HG03103 (cell line): ENCODE data around the gene TRIM72.
"Not testable (repeated sequence)": the region's sequence is repeated elsewhere in the genome, so short reads cannot be mapped to it uniquely, and the experiment has no call there.

Source experiments
- ATAC-seq: cut with Tn5 transposase; IDR thresholded peaks from one replicate; pipeline ENCODE4 v1.9.1; 2021; ENCODE audit warnings: low read depth; ENCODE audit not compliant: unreplicated experiment

TRIM72 gene

DNA sequence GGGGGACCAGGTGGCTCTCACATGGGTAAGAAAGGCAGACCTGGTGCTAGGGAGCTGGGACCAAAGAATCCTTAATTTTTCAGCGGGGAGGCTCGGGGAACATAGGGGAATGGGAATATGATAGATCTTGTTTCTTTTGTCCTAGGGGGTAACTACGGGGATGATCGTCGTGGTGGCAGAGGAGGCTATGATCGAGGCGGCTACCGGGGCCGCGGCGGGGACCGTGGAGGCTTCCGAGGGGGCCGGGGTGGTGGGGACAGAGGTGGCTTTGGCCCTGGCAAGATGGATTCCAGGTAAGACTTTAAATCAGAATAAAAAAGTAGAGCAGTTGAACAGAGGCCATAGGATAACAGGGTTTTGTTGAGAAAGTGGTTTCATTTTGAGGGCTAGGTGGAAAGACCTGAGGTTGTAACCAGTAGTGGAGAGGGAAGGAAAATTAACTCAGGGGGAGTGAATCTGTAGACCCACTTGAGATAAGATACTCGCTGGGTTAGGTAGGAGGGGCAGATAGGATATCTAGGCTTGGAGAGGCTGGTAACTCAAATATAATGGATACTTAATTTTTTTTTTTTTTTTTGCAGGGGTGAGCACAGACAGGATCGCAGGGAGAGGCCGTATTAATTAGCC, 23.0 kb upstream of the TRIM72 start:
- ATAC-seq: no peak

GRCh38 chr16:31191697-31192428, 22.1 kb upstream of the TRIM72 start:
- no peak for ATAC-seq

DNA sequence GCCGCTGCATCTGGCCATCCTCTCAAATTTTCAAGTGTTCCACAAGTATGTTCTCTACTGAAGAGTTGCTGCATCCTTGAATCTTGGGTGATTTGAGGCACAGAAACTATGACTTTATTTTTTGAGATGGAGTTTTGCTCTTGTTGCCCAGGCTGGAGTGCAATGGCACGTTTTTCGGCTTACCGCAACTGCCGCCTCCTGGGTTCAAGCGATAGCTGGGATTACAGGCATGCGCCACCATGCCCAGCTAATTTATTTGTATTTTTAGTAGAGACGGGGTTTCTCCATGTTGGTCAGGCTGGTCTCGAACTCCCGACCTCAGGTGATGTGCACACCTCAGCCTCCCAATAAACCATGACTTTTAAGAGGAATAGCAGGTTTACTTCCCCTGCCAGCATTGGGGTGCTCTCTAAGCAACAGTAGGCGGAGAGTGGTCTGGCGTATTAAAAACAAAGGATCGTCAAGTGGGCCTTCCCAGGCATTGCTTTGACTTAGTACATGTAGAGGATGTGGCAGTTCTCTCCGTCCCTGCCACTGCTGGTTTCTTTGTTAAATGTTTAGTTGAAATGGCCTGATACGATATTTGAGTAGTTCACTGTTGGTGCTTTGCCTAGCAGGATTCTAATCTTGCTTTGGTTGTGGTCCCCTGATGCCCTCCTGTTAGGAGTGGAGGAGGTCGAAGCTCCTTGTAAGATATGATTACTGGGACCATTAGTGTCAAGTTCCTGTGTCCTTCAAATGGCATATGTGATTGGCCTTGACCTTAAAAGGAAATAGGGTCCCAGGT, 20.9 kb upstream of the TRIM72 start:
- no peak for ATAC-seq

- ATAC-seq: no peak
Measured at GRCh38 chr16:31193874-31194273, 20.0 kb upstream of the TRIM72 start.

GRCh38 chr16:31194898-31195297, 19.0 kb upstream of the TRIM72 start:
- no peak for ATAC-seq

GRCh38 chr16:31195861-31196260, 18.1 kb upstream of the TRIM72 start:
- ATAC-seq: not testable (repeated sequence)

DNA sequence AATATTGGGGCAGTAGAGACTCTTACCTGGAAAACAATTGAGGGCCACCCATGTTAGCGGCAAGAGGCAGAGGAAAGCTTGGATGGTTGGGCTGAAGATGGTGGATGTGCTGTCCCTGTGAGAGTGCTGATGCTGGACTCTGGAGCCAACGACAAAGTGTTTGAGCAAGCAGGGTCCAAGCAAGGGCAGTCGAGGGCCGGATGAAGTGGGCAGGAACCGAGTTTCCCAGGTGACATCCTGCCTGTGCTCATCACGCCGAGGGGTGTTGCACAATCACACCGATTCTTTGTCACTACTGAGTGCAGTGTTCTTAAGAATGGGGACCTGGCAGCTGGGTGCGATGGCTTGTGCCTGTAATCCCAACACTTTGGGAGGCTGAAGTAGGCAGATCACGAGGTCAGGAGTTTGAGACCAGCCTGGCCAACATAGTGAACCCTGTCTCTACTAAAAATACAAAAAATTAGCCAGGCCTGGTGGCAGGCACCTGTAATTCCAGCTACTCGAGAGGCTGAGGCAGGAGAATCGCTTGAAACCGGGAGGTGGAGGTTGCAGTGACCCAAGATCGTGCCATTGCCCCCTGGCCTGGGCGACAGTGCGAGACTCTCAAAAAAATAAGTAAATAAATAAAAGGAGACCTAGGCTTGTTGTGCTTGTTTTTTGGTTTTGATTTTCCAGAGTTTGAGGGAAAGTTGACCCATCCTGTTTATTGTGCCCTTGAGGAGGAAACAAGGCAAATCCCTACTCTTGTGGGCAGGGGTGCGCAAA, 17.4 kb upstream of the TRIM72 start:
- ATAC-seq: no peak

- no peak for ATAC-seq
Measured at GRCh38 chr16:31198207-31198882, 15.6 kb upstream of the TRIM72 start.

DNA sequence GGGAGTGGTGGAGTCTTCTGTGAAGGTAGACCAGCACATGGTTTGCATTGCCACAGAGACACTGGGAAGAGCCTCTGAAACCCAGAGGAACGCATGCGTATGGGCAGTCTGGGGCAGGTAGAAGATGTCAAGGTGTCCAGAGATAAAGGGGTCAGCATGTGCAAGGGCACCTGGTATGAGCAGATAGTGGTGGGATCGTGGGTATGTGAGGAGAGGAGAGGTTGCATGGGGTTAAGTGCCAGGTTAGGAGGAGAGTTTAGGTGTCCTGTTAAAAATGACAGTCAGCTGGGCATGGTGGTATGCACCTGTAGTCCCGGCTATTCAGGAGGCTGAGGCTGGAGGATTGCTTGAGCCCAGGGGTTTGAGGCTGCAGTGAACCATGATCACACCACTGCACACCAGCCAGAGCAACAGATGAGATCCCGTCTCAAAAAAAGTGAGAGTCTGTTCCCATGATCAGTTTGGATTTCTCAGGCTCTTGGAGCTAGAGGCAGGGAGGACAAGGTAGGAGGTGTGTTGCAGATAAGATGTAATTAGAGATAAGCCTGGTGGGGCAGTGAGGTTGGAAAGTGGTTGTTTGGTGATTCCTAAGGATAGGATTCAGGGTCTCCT, 14.4 kb upstream of the TRIM72 start:
- ATAC-seq: no peak

GRCh38 chr16:31200111-31200510, 13.8 kb upstream of the TRIM72 start:
- not testable (repeated sequence) for ATAC-seq

DNA sequence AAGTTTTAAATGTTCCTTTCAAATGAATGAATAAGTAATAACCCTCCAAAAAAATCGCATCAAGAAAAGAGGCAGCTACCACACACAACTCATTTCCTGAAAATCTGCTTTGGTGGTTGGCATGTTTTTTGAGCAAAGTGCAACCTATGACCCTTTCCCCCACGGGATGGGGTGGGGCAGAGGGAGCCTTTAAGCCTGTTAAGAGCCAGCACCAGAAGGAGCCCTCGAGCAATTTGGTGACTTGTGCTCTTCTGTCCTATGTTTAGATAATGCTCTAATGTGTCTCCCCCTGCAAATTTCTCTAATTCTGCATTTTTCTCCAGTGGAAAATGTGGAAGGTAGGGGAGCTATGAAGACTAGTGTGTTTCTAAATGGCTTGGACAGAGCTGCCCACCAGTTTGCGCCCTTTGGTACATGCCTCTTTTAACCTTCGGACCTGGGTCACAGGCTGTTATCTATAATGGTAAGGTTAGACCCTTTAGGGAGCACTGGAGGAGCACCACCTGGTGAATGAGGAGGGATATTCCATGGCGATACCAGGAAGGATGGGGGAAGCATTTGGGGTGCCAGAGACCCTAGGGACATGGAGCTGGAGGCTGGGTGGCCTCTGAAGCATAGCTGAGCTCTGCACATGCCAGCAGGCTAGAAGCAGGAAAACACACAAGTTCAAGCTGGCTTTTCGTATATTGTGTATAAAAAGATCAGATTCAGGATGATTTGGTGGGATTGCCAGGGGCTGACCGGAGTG, 12.9 kb upstream of the TRIM72 start:
- ATAC-seq: no peak

GRCh38 chr16:31201582-31202413, 12.1 kb upstream of the TRIM72 start:
- peak; percentile 65 for ATAC-seq

GRCh38 chr16:31202414-31203375, 11.2 kb upstream of the TRIM72 start, which contains the start of gene PYCARD:
TSS of gene PYCARD (minus strand) at chr16:31202760. CDS start at chr16:31202690, 70 bp downstream.
- ATAC-seq: peak; percentile 25

DNA sequence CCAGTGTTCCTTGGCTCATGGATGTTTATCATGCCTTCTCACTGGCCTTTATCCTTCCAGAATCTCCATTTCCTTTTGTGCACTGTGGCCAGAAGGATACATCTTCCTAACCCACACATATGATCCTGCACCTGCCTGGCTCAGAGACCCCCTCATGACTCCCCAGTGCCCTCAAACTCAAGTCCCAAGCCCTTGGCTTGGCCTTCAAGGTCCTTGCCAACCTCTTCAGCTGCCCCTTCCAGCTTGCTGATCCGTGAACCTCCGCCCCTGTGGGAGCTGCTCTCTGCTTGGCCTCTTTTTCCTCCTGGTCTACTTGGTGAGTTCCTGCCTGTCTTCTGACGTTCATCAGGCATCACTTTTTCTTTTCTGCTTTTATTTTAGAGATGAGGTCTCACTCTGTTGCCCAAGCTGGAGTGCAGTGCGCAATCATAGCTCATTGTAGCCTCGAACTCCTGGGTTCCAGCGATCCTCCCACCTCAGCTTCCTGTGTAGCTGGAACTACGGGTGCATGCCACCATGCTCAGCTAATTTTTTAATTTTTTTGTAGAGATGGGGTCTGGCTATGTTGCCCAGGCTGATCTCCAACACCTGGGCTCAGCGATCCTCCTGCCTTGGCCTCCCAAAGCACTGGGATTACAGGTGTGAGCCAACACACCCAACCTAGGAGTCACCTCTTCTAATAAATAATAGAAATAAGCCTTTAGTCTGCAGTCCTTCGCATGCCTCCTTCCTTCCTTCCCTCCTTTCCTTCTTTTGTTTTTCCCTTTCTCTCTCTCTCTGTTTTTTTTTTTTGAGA, 8.8 kb upstream of the TRIM72 start:
- ATAC-seq: no peak

DNA sequence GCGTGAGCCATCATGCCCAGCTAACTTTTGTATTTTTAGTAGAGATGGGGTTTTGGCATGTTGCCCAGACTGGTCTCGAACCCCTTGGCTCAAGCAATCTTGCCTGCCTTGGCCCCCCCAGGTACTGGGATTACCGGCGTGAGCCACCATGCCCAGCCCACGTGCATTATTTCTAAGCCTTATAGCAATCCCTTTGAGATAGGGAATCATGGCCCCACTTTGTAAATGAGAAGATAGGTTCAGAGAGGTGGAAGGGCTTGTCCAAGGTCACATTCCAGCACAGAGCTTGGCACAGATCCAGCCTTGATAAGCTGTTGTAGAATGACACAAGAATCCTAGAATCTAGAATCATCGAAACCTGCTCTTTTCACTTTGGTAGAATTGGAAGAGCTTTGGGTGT, 7.1 kb upstream of the TRIM72 start:
- ATAC-seq: no peak

DNA sequence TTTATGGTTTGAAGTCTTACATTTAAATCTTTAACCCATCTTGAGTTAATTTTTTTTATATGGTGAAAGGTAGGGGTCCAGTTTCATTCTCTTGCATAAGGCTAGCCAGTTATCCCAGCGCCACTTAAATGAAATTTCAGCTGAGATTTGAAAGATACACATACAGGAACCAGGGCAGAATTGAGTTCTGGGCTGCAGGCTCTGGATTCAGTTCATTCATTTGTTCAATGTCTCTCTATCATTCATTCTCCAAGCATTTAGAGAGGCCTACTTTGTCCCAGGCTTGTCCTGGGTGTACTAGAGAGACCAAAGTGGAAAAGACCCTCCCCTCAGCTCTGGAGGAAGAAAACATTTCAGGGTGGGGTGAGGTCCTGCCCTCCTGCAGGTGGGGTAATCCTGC, 577 bp upstream of the TRIM72 start:
- no peak for ATAC-seq
